Measurements from ENCODE around the gene NLGN4Y.

Gene NLGN4Y

GRCh38 chrY:14824583-14824982 is 300.3 kb downstream of the NLGN4Y start:
- DNase-seq (ENCODE audit: insufficient read length, low spot score) (no peak), FAIRE-seq (no peak)
- no peak for TF ChIP-seq CTCF (IDR thresholded peaks at IDR 0.05; ENCODE audit: insufficient read depth, missing control alignments)

- FAIRE-seq (no peak), DNase-seq (ENCODE audit: insufficient read length, low spot score) (no peak)
- TF ChIP-seq CTCF (IDR thresholded peaks at IDR 0.05; ENCODE audit: insufficient read depth, missing control alignments) = no peak
Measured at GRCh38 chrY:14825728-14826127, 301.4 kb downstream of the NLGN4Y start.

- no peak for FAIRE-seq
- DNase-seq (ENCODE audit: insufficient read length, low spot score) = no peak
- no peak for TF ChIP-seq CTCF (IDR thresholded peaks at IDR 0.05; ENCODE audit: insufficient read depth, missing control alignments)
Measured at GRCh38 chrY:14828531-14828930, 304.2 kb downstream of the NLGN4Y start.

GRCh38 chrY:14829366-14829885 is 305.1 kb downstream of the NLGN4Y start:
- DNase-seq (ENCODE audit: insufficient read length, low spot score) (no peak), FAIRE-seq (no peak)
- TF ChIP-seq CTCF (IDR thresholded peaks at IDR 0.05; ENCODE audit: insufficient read depth, missing control alignments) = no peak

GRCh38 chrY:14834103-14835060 is 310.1 kb downstream of the NLGN4Y start:
- no peak for DNase-seq (ENCODE audit: insufficient read length, low spot score)
- FAIRE-seq = no peak
- TF ChIP-seq CTCF (IDR thresholded peaks at IDR 0.05; ENCODE audit: insufficient read depth, missing control alignments) = no peak

DNA sequence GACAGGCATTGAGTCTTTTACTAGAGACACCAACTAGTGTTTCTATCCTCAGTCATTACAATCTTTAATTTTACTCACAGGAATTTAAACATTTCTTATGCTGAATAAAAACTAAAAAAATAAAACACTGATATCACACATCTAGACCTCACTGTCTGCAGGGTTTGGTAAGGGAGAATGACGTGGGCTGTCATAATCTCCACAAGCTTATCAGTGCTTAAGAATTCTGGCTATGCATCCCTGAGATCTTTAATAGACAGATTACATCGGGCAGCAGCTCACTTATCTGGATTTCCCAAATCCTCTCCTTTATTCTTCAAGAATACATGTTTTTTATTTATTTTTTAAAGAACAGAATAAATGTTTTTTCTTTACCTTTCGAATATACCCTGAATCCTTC is 313.1 kb downstream of the NLGN4Y start:
- FAIRE-seq = no peak
- TF ChIP-seq CTCF (IDR thresholded peaks at IDR 0.05; ENCODE audit: insufficient read depth, missing control alignments) = no peak
- no peak for DNase-seq (ENCODE audit: insufficient read length, low spot score)

DNA sequence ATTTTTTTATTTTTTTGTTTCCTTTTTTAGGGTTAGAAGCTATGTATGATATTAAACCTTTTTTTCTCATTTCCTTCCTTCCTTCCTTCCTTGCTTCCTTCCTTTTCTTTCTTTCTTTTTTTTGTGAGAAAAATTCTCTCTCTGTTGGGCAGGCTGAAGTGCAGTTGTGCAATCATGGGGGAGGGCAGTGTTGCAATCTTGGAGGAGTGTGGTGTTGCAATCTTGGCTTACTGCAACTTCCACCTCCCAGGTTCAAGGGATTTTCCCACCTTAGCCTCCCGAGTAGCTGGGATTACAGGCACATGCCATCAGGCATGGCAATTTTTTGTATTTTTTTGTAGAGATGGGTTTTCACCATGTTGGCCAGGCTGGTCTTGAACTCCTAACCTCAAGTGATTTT is 326.4 kb downstream of the NLGN4Y start:
- FAIRE-seq (no peak), DNase-seq (ENCODE audit: insufficient read length, low spot score) (no peak)
- TF ChIP-seq CTCF (IDR thresholded peaks at IDR 0.05; ENCODE audit: insufficient read depth, missing control alignments) = no peak
